ENCODE data around the gene NXN.
A peak's percentile ranks its signal among the peaks of the same experiment; 100 is the strongest.
"Not testable (repeated sequence)": the region's sequence is repeated elsewhere in the genome, so short reads cannot be mapped to it uniquely, and the experiment has no call there.

NXN gene

DNA sequence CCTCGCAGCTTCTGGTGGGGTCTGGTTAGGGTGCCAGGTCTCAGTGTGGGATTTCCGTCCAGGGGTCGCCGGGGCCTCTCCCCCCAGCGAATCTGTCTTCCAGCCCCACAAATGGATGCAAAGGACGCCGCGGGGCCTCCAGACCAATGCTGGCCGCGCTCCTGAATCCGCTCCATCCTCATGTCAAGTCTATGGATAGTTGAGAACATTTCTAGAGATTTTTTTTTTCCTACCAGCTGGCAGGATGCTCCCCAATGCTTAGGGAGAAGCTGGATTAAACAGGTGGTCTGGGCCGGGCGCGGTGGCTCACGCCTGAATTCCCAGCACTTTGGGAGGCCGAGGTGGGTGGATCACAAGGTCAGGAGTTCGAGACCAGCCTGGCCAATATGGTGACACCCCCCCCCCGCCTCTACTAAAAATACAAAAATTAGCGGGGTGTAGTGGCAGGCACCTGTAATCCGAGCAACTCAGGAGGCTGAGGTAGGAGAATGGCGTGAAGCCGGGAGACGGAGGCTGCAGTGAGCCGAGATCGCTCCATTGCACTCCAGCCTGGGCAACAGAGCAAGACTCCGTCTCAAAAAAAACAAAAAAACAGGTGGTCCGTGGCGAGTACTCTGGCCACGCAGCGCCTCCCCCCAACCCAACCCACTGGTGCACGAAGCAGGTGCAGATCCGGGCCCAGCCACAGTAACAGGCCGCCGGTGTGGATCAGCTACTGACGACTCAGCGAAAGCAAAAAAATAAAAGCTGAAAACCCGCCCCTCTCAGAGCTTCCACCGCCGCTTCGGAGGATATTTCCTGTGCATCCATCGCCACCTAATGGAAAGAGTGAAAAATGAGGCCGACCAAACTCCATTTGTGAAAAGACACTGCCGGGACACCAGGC is 1.1 kb upstream of the NXN start:
- TF ChIP-seq CTCF (IDR thresholded peaks at IDR 0.05; ENCODE audit: control extremely low read depth, extremely low read depth, low read depth, missing control alignments): peak; percentile 71
- POLR2A ChIA-PET: no interaction called here
- CTCF ChIA-PET: interaction anchor here (0.8 to 4.6 kb wide), 25 partner anchors 8 to 835 kb away, joined by 3 to 50 read pairs (median 6); partner anchors contain the start of genes GEMIN4, GLOD4, MRM3 and TIMM22
- peak; percentile 79 for DNase-seq (ENCODE audit: extremely low spot score)

DNA sequence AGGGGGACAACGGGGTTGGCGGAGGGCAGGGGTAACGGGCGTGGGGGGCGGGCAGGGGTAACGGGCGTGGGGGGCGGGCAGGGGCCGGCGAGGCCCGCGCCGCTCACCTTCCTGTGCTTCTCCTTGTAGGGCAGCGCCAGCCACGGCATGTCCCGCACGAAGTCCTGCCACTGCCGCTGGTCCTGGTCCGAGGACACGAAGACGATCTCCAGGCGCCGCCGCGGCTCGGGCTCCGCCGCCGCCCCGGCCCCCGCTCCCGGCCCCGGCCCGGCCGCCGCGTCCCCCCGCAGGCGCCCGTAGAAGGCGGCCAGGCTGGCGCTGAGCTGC is 401 bp downstream of the NXN start:
- no peak for DNase-seq (ENCODE audit: extremely low spot score)
- TF ChIP-seq CTCF (IDR thresholded peaks at IDR 0.05; ENCODE audit: control extremely low read depth, extremely low read depth, low read depth, missing control alignments): no peak
- CTCF ChIA-PET: interaction anchor here (1.0 to 4.6 kb wide), 4 partner anchors 17 to 568 kb away, joined by 3 to 50 read pairs (median 24); partner anchors contain the start of gene TIMM22
- POLR2A ChIA-PET: interaction anchor here (0.5 kb wide), 1 partner anchor 181 kb away, joined by 3 read pairs; no protein-coding TSS in a partner anchor

GRCh38 chr17:978103-979093 is 1.2 kb downstream of the NXN start:
- no peak for DNase-seq (ENCODE audit: extremely low spot score)
- ChIA-PET CTCF (no interaction called here), POLR2A (no interaction called here)
- no peak for TF ChIP-seq CTCF (IDR thresholded peaks at IDR 0.05; ENCODE audit: control extremely low read depth, extremely low read depth, low read depth, missing control alignments)

- no peak for TF ChIP-seq CTCF (IDR thresholded peaks at IDR 0.05; ENCODE audit: control extremely low read depth, extremely low read depth, low read depth, missing control alignments)
- POLR2A ChIA-PET: no interaction called here
- DNase-seq (ENCODE audit: extremely low spot score): no peak
- CTCF ChIA-PET: interaction anchor here (1.4 kb wide), 1 partner anchor 79 kb away, joined by 4 read pairs; no protein-coding TSS in a partner anchor
Measured at GRCh38 chr17:977166-977565, 2.4 kb downstream of the NXN start.

GRCh38 chr17:976312-976711 is 3.3 kb downstream of the NXN start:
- ChIA-PET POLR2A (no interaction called here), CTCF (interaction anchor here (1.4 kb wide), 1 partner anchor 80 kb away, joined by 4 read pairs; no protein-coding TSS in a partner anchor)
- no peak for DNase-seq (ENCODE audit: extremely low spot score)
- no peak for TF ChIP-seq CTCF (IDR thresholded peaks at IDR 0.05; ENCODE audit: control extremely low read depth, extremely low read depth, low read depth, missing control alignments)

DNA sequence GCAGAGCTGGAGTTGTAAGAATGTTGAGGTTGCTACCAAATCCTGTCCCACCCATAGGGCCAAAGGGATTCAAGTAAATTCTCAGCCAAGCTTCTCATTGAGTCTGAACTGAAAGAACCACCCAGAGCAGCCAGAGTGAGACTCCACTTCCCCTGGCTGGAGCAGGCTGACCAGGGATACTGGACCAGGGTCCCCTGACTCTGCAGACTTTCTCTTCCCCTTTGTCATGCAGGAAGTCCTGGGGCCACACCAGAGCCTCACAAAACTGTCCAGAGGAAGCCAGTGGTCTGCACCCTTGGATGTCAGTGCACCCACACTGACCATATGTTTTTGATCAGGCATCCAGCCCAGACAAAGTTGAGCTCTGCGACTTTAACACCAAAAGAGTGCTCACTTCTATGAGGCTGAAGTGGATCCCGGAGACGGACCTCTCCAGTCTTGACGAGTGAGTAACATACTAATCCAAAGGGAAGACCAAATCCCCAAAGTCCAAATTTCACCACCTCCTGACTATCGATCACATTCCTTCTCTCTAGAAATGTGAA is 4.1 kb downstream of the NXN start:
- TF ChIP-seq CTCF (IDR thresholded peaks at IDR 0.05; ENCODE audit: control extremely low read depth, extremely low read depth, low read depth, missing control alignments): no peak
- no peak for DNase-seq (ENCODE audit: extremely low spot score)
- ChIA-PET CTCF (interaction anchor here (1.5 kb wide), 1 partner anchor 24 kb away, joined by 3 read pairs; no protein-coding TSS in a partner anchor), POLR2A (no interaction called here)

- CTCF ChIA-PET: interaction anchor here (0.6 to 1.5 kb wide), 2 partner anchors 22 to 25 kb away, joined by 3 read pairs; partner anchors contain the start of gene TIMM22
- DNase-seq (ENCODE audit: extremely low spot score); POLR2A ChIA-PET: not testable (repeated sequence)
Measured at GRCh38 chr17:974778-975177, 4.8 kb downstream of the NXN start.
